ENCODE measurements around the gene TMEM253. TPM values are rescaled to one million over a fixed set of nuclear protein-coding genes. Genes with fewer than 3 reads are reported as not detected.
A peak's percentile ranks its signal among the peaks of the same experiment; 100 is the strongest.

The TMEM253 gene
- total RNA-seq, 1 experiment from 2014 or later, result 0.59 TPM

- no peaks in the 10 kb centered on the region for H3K27me3 ChIP-seq (ENCODE audit: insufficient read depth, low read length)
- H3K4me3 ChIP-seq (replicated peaks in 1 of 2; ENCODE audit: low read depth in 1 of 2, low read length in 2 of 2), result no peak overlapping the region; a peak in 1 of 4 replicates
- H2AFZ ChIP-seq (ENCODE audit: low read depth, low read length, poor library complexity, severe bottlenecking), result no peak overlapping the region
- no peak overlapping the region for H3K9ac ChIP-seq (ENCODE audit: low read length)
- intact Hi-C loops (cut with micrococcal nuclease), result no loop called here
- ATAC-seq, result no peak
- no peaks in the 10 kb centered on the region for H4K20me1 ChIP-seq (ENCODE audit: insufficient read depth)
- H3K4me2 ChIP-seq (ENCODE audit: low read length), result peak overlapping the region; percentile 93
- no peaks in the 10 kb centered on the region for H3K79me2 ChIP-seq (ENCODE audit: insufficient read depth, low read length)
- no peaks in the 10 kb centered on the region for H3K9me3 ChIP-seq (ENCODE audit: control insufficient read depth in 1 of 2, insufficient read depth in 1 of 2, low read depth in 1 of 2, low read length in 2 of 2)
- no peak overlapping the region for H3K27ac ChIP-seq (ENCODE audit: low read depth, low read length)
- no peak for TF ChIP-seq SP1 (IDR thresholded peaks at IDR 0.05; ENCODE audit: low read depth)
- no peak for TF ChIP-seq CTCF (IDR thresholded peaks at IDR 0.05 in 2 of 3, conservative IDR thresholded peaks at IDR 0.05 in 1 of 3; ENCODE audit: borderline replicate concordance in 1 of 3, insufficient read depth in 1 of 3, low read depth in 2 of 3, low read length in 2 of 3)
- no peak for TF ChIP-seq YY1 (IDR thresholded peaks at IDR 0.05; ENCODE audit: extremely low read depth, insufficient replicate concordance, low read depth, low read length)
- no peak for TF ChIP-seq EGR1 (IDR thresholded peaks at IDR 0.05; ENCODE audit: low read depth)
- TF ChIP-seq, protein P1, sequence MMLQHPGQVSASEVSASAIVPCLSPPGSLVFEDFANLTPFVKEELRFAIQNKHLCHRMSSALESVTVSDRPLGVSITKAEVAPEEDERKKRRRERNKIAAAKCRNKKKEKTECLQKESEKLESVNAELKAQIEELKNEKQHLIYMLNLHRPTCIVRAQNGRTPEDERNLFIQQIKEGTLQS (IDR thresholded peaks at IDR 0.05), result no peak
- TF ChIP-seq POLR2A (IDR thresholded peaks at IDR 0.05; ENCODE audit: borderline replicate concordance, extremely low read depth, insufficient read depth, insufficient read length), result no peak
- no peak for TF ChIP-seq RAD21 (IDR thresholded peaks at IDR 0.05; ENCODE audit: low read depth)
- TF ChIP-seq ZFX (IDR thresholded peaks at IDR 0.05), result no peak
- TF ChIP-seq, protein P2, sequence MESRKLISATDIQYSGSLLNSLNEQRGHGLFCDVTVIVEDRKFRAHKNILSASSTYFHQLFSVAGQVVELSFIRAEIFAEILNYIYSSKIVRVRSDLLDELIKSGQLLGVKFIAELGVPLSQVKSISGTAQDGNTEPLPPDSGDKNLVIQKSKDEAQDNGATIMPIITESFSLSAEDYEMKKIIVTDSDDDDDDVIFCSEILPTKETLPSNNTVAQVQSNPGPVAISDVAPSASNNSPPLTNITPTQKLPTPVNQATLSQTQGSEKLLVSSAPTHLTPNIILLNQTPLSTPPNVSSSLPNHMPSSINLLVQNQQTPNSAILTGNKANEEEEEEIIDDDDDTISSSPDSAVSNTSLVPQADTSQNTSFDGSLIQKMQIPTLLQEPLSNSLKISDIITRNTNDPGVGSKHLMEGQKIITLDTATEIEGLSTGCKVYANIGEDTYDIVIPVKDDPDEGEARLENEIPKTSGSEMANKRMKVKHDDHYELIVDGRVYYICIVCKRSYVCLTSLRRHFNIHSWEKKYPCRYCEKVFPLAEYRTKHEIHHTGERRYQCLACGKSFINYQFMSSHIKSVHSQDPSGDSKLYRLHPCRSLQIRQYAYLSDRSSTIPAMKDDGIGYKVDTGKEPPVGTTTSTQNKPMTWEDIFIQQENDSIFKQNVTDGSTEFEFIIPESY (IDR thresholded peaks at IDR 0.05; ENCODE audit: extremely low read depth, insufficient replicate concordance, low read length), result no peak
- no peak for TF ChIP-seq CBX3 (IDR thresholded peaks at IDR 0.05; ENCODE audit: low read depth)
- TF ChIP-seq ZNF274 (IDR thresholded peaks at IDR 0.05; ENCODE audit: low read depth, low read length), result no peak
- no peak for TF ChIP-seq EZH2phosphoT487 (IDR thresholded peaks at IDR 0.05; ENCODE audit: borderline replicate concordance)
- TF ChIP-seq TCF7L2 (IDR thresholded peaks at IDR 0.05; ENCODE audit: borderline replicate concordance, extremely low read depth, insufficient read depth, insufficient read length), result no peak
- ChIA-PET POLR2A (interaction anchor here (1.1 kb wide), 1 partner anchor 31 kb away, joined by 3 read pairs; no protein-coding TSS in a partner anchor), RAD21 (ENCODE audit: low non-redundant PET in 1 of 2, low total read pairs in 2 of 2, uncharacterized antibody in 2 of 2, unreplicated experiment in 2 of 2) (no interaction called here), CTCF (no interaction called here)
- H3K9me2 ChIP-seq (ENCODE audit: insufficient read depth), result no peaks in the 10 kb centered on the region
- H3K4me1 ChIP-seq (ENCODE audit: control insufficient read depth in 1 of 2, insufficient read depth in 2 of 2, low read length in 2 of 2), result peaks cover 22 to 44% of the 10 kb centered on the region in 2 experiments
- BruUV-seq (replicated peaks), result no TSS peak
- no peak for DNase-seq (ENCODE audit: low read depth, low spot score)
- no peaks in the 10 kb centered on the region for H3K36me3 ChIP-seq (ENCODE audit: control insufficient read depth in 1 of 2, insufficient read depth in 2 of 2, low read length in 2 of 2)
Observed at GRCh38 chr14:21099596-21099985, 1.3 kb upstream of the TMEM253 start.
